Psoas muscle (tissue), 8 donors: Measurements from ENCODE around the gene LY9. TPM values are rescaled to one million over a fixed set of nuclear protein-coding genes. Genes with fewer than 3 reads are reported as not detected.

Experiments
- ATAC-seq, 4 donors: fragments of 200-7000 bp; cut with Tn5 transposase; one replicate each; pipeline ENCODE4 v1.9.1; 2020; ENCODE audit warnings: moderate library complexity in 3 of 4, mild to moderate bottlenecking in 2 of 4
- DNase-seq, 2 donors: peaks; one replicate each; pipeline ENCODE4 v3.0.0-alpha.2; 2020
- H3K27ac ChIP-seq: fragments of 200-600 bp; one replicate; pipeline ENCODE4 v1.8.0; 2022
- H3K27me3 ChIP-seq, 3 donors: fragments of 200-600 bp in 1 of 3; one replicate each; pipeline versions ENCODE4 v1.6.1 to v1.8.0; 2013 to 2022; ENCODE audit warnings: low read length in 2 of 3, mild to moderate bottlenecking in 2 of 3, moderate library complexity in 1 of 3; ENCODE audit not compliant: insufficient read depth in 3 of 3
- H3K36me3 ChIP-seq, 2 donors: fragments of 200-600 bp in 1 of 2; one replicate each; pipeline versions ENCODE4 v1.6.1 to v1.8.0; 2013 to 2022; ENCODE audit warnings: low read depth in 1 of 2, mild to moderate bottlenecking in 1 of 2, moderate library complexity in 1 of 2; ENCODE audit not compliant: insufficient read depth in 1 of 2
- H3K4me1 ChIP-seq: fragments of 200-600 bp; one replicate; pipeline ENCODE4 v1.8.0; 2022
- H3K4me3 ChIP-seq: fragments of 200-600 bp; one replicate; pipeline ENCODE4 v1.8.0; 2022; ENCODE audit warnings: mild to moderate bottlenecking
- H3K9me3 ChIP-seq: fragments of 200-600 bp; one replicate; pipeline ENCODE4 v1.8.0; 2022
- CTCF ChIP-seq: fragments of 200-600 bp; IDR thresholded peaks from one replicate; pipeline ENCODE4 v1.8.0; 2022; ENCODE audit warnings: antibody characterized with exemption
- WGBS, 3 donors: extraction: QIAGEN DNeasy Blood & Tissue Kit; methylation state at CpG; one replicate each; pipeline versions ENCODE4 v1.1.6 to v1.1.7; 2013; 5-methylcytosine and 5-hydroxymethylcytosine counted together
- intact Hi-C, 2 donors: fragments of 100-400 bp; cut with DNase I; formaldehyde crosslinking; loops; one replicate each; pipeline versions ENCODE4 v1.11.0 to v1.14.2; 2022
- polyA plus RNA-seq, 3 donors: library from polyadenylated mRNA; stranded (reverse); fragments of 200-250 nt; gene quantifications; one replicate each; pipeline ENCODE4 v1.2.3, GENCODE V29; 2013
- total RNA-seq, 4 donors: library from RNA; stranded (reverse); fragmentation: NEBNext Ultra II Directional in 2 of 4; extraction: Animal tissue kit (Norgen Biotek cat#: 25700) in 2 of 4; gene quantifications; one replicate each; pipeline versions ENCODE4 v1.2.1 to v1.2.4, GENCODE V29; 2021 to 2023
- donor health status: healthy with polysubstance abuse.
- donor health status: DM: no; HTN: no; CAD: no; lungs with moderate emphysema.
- donor health status: Bipolar disorder and iron deficiency.
- donor health status: healthy.
- donor health status: DM: yes; HTN: yes; CAD: no.
- donor health status: DM: no; HTN: no; CAD: no.
- donor health status: DM: no; HTN: no; CAD: no.
- donor health status: DM: yes; HTN: yes; CAD: no.

LY9 gene
- total and polyA plus RNA-seq, 7 donors: 0.06 to 0.49 (median 0.27) TPM; not detected in 2

DNA sequence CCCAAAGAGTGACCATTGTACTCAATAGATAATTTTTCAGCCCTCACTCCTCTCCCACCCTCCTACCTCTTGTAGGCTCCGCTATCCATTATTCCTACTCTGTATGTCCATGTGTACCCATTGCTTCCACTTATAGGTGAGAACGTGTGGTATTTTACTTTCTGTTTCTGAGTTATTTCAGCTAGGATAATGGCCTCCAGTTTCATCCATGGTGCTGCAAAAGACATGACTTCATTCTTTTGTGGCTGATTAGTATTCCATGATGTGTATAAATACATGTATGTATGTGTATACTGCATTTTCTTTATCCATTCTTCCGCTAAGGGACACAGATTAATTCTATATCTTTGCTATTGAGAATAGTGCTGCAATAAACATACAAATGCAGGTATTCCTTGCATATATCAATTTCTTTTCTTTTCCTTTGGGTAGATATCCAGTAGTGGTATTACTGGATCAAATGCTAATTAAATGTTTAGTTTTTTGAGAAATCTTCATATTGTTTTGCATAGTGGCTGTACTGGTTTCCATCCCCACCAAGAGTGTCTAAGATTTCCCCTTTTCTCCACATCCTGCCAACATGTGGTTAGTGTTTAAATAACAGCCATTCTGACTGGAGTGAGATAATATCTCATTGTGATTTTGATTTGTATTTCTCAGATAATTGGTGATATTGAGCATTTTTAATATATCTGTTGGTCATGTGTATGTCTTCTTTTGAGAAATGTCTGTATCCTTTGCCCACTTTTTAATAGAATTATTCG is 4.9 kb downstream of the LY9 start:
- Histone ChIP-seq H3K27me3 (peaks cover 0 to 2% (median 0%) of the 10 kb centered on the region in 3 donors), H3K36me3 (no peaks in the 10 kb centered on the region), H3K27ac (no peak overlapping the region), H3K9me3 (peaks cover under 1% of the 10 kb centered on the region), H3K4me1 (no peaks in the 10 kb centered on the region), H3K4me3 (no peak overlapping the region)
- WGBS, 3 donors: 48 to 52% (median 50%) methylated on average over 4 of the region's 4 CpGs
- intact Hi-C loops: no loop called here
- no peak for TF ChIP-seq CTCF
- ATAC-seq: no peak
- DNase-seq: no peak

DNA sequence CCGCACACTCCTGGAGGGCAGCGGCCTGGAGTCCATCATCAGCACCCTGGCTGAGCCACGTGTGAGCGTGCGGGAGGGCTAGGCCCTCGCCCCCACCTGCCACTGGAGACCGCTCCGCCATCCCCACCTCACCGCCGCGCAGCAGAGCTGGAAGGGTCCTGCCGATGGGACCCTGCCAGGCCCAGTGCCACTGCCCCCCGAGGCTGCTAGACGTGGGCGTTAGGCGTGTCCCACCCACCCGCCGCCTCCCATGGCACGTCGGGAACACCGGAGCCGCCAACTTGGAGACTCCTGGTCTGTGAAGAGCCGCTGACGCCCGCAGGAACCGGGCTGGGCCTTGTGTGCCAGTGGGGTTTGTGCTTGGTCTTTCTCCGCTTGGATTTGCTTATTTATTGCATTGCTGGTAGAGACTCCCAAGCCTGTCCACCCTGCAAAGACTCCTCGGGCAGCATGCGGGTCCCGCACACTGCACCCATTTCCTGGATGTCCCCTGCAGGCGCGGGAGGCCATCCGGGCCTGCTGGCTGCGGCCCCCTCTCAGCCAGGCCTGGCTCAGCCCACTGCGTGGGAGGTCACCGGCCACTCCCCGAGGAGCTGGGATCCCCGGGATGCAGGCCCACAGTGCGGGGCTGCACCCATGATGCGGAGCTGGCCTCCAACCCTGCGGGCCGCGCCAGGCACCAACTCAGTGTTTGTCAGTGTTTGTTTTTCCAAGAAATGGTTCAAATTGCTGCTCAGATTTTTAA is 6.0 kb downstream of the LY9 start:
- no peak overlapping the region for H3K4me3 ChIP-seq
- H3K27ac ChIP-seq: no peak overlapping the region
- peaks cover 0 to 2% (median 0%) of the 10 kb centered on the region in 3 donors for H3K27me3 ChIP-seq
- no peak for DNase-seq
- no peak for TF ChIP-seq CTCF
- ATAC-seq: no peak
- peaks cover 11% of the 10 kb centered on the region for H3K9me3 ChIP-seq
- 91 to 94% (median 92%) methylated on average over 42 to 43 of the region's 43 CpGs for WGBS, 3 donors
- no peaks in the 10 kb centered on the region for H3K4me1 ChIP-seq
- intact Hi-C loops: no loop called here
- H3K36me3 ChIP-seq: no peaks in the 10 kb centered on the region

DNA sequence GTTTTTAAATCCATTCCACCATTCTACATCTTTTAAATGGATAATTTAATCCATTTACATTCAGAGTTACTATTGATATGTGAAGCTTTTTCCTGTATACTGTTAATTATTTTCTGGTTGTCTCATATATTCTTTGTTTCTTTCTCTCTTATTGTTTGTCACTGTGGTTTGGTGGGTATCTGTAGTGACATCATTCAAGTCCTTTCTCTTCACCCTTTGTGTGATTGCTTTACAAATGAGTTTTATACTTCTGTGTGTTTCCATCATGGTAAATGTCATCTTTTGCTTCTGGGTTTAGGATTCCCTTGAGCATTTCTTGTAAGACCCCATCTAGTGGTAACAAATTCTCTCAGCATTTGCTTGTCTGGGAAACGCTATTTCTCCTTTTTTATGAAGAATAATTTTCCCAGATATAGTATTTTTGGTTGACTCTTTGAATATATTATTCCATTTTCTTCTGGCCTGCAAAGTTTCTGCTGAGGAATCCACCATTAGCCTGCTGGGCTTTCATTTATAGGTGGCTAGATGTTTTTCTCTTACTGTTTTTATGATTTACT is 10.2 kb downstream of the LY9 start:
- Histone ChIP-seq H3K4me3 (no peak overlapping the region), H3K4me1 (no peaks in the 10 kb centered on the region), H3K27me3 (no peaks in the 10 kb centered on the region), H3K36me3 (no peaks in the 10 kb centered on the region), H3K27ac (no peak overlapping the region), H3K9me3 (peaks cover 11% of the 10 kb centered on the region)
- ATAC-seq (no peak), DNase-seq (no peak)
- intact Hi-C loops: no loop called here
- WGBS, 3 donors: 75 to 84% (median 82%) methylated on average over 1 of the region's 1 CpG
- TF ChIP-seq CTCF: no peak

DNA sequence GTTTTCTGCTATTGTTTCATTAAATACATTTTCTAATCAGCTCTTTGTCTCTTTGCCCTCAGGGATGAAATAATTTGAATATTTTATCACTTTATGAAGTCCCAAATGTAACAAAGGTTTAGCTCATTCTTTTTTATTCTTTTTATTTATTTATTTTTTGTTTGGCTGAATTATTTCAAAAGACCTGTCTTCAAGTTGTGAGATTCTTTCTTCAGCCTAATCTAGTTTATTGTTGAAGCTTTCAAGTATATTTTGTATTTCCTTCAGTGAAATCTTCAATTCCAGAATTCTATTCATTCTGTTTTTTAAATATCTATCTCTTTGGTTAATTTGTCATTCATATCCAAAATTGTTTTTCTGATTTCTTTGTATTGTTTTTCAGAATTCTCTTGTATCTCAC is 10.8 kb downstream of the LY9 start:
- Histone ChIP-seq H3K36me3 (no peaks in the 10 kb centered on the region), H3K27ac (no peak overlapping the region), H3K9me3 (peaks cover 11% of the 10 kb centered on the region), H3K4me3 (no peak overlapping the region), H3K27me3 (no peaks in the 10 kb centered on the region), H3K4me1 (no peaks in the 10 kb centered on the region)
- TF ChIP-seq CTCF: no peak
- intact Hi-C loops: no loop called here
- ATAC-seq (no peak), DNase-seq (no peak)
